ENCODE measurements around the gene IQCE.
"Not testable (repeated sequence)": the region's sequence is repeated elsewhere in the genome, so short reads cannot be mapped to it uniquely, and the experiment has no call there.

Gene IQCE

GRCh38 chr7:2580636-2581035 is 21.9 kb downstream of the IQCE start:
- DNase-seq, result no peak

DNA sequence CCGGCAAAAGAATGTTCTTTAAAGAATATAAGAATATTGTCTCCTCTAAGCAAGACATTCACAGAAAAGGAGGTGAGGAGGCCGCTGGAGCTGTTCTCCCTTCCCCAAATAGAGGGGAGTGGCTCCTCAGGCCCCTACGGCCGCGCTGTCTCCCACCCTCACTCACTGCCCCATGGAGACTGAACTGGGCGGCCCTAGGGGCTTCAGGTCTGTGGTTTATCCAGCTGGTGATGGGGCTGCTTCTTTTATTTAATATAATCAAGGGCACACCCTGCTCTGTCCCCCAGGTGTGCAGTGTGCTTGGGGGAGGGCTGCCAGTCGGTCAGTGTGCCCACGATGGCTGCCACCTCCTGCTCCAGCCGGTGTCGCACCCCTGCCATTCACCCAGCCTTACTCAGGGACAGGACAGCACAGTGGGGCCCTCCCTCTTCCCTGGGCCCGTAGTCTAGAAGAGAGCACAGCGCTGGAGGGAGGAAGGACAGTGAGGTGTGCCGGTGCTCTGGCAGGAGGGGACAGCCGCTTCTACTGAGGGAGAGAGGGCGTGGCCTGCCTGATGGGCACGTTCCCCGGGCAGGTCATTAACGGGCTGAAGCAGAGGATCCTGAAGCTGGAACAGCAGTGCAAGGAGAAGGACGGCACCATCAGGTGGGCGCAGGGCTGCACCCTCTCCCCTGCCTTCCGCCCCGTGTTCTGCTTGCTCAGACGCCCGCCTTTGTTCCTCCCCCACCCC is 23.4 kb downstream of the IQCE start:
- DNase-seq, result no peak

GRCh38 chr7:2583798-2584580 is 25.2 kb downstream of the IQCE start:
- DNase-seq, result no peak

- no peak for DNase-seq
Observed at GRCh38 chr7:2585446-2585845, 26.7 kb downstream of the IQCE start.

DNA sequence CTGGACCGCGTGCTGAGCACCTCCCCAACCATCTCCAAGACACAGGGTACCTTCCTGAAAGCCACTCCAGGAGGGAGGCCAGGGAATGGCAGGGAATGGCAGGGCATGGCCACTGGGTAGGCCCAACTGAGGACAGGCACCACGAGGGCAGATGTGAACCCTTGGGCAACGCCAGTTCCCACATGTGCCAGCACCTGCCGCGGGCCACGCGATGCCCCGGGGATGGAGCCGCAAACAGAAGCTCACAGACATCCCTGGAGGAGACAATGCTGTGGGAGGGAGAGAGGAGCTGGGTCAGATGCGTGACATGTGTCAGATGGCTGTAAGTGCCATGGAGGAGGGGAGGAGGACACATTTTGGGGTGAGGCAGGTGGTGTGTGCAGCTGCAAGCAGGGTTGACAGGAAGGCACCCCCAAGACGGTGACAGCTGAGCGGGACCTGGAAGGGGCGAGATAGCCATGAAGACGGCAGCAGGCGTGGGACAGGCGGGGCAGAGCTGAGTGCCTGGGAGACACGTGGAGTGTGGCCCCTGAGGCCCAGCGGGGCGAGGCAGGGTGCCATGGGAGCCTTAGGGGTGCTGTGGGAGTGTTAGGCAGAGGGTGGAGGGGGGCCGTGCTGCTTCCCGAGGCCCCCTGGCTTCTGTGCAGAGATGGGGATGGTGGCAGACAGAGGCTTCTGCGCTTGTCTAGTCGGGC is 27.7 kb downstream of the IQCE start:
- DNase-seq, result no peak

DNA sequence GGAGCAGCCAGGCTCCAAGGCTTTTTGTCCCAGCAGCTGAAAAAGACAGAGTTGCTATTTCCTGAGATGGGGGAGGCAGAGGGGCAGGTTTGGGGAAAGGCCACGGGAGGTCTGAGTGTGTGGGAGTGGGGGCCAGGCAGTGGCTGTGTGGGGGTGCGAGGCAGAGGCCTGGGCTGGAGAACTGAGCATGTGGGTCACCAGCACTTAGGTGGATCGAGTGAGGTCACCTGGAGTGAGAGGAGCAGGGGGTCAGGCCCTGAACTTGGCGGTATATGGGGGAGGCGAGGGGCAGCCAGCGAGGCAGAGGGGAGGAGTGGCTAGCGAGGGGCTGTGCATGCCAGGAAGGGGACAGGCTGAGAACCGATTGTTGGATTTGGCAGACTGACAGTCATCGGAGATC is 28.4 kb downstream of the IQCE start:
- DNase-seq, result no peak

DNA sequence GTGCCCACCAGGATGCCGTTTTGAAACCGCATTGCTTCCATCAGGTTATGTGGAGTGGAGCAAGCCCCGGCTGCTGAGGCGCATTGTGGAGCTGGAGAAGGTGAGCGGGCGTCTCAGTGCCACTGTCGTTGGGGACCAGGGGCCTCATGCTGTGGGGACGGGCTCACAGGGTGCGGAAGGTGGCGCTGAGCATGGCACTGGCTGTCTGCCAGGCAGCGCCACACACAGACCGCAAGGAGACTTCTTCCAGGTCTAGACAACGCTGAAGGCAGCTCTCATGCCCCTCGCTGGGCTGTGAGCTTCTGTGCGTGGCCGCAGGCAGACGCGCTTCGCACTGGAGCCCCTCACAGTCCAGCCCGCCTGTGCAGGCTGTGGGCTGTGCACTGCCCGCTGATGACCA is 29.0 kb downstream of the IQCE start:
- no peak for DNase-seq

DNA sequence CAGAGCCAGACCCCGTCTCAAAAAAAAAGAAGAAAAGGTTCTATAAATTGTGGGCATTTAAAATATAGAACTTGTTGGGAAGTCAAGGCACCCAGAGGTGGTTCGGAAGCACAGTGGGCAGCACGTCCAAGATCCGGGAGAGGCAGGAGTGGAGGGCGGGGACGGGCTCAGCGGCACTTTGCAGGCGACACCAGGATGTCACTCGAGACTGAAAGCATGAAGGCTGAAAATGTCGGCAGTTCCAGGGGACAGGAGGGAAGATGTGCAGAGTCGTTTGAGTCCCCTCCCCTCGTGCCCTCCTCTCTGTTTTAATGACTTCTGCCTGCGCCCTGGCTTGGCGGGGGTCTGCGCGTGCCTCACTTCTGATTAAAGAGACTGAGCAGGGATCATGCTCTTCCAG is 30.6 kb downstream of the IQCE start:
- DNase-seq, result no peak

- DNase-seq, result not testable (repeated sequence)
Observed at GRCh38 chr7:2589941-2590340, 31.2 kb downstream of the IQCE start.

- no peak for DNase-seq
Observed at GRCh38 chr7:2592375-2592865, 33.6 kb downstream of the IQCE start.

DNA sequence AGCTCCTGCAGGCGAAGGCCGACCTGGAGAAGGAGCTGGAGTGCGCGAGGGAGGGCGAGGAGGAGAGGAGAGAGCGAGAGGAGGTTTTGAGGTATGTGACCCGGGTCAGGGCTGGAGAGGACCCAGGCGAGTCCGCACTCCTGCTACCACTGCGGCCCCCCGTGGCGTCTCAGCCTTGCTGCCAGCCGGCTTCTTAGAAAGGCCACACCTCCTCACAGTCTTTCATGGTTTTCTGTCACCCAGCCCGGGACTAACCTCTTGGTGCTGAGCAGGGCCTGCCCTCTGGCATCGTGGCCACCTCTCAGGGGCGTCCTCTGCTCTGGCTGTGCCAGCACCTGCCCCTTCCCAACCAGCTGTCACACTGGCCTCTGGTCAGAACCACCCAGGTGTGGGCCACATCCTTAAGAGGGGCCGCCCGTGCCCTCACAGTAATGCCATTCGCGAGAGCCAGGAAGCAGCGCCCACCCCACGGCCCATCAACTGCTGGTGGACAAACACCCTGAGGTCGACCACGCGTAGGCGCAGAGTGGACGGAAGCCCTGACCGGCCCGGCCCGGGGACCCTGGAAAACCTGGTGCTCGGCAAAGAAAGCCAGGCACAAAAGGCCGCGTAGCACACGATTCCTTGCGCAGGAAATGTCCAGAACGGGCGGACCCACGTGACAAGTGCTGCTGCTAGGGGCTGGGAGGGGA is 34.4 kb downstream of the IQCE start:
- no peak for DNase-seq

DNA sequence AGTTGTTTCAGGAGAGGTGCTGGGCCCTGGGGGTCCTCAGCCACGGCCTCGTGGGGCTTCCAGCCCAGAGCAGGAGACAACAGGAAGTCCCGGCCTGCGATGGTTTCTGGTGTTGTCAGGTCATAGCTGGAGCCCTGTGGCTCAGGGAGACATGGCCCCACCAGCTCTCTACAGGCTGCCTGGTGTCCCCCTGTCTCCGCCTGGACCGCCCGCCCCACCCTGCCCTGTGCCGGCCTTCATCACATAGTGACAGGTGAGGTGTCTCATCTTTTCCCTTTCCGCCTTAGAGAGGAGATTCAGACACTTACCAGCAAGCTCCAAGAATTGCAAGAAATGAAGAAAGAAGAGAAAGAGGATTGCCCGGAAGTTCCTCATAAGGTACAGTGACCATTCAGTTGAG is 35.8 kb downstream of the IQCE start:
- no peak for DNase-seq

GRCh38 chr7:2595258-2595860 is 36.6 kb downstream of the IQCE start:
- DNase-seq, result no peak

GRCh38 chr7:2596464-2597272 is 37.9 kb downstream of the IQCE start:
- no peak for DNase-seq

DNA sequence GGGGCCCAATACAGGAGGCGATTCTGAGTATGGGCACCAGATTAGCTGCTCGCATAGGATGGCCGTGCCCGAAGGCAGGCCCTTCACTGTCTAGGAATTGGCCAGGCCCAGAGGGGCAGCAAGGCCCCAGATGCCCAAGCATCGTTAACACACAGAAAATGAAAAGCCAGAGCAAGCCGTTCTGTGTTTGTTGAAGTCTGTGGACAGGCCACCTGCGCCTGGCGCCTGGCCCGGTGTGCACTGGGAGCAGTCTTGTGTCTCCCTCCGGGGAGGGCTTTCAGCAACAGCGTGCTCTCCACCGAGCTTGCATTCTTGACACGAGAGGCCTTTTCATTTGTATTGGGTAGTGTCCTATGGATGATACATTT is 38.5 kb downstream of the IQCE start:
- no peak for DNase-seq

GRCh38 chr7:2598154-2598823 is 39.5 kb downstream of the IQCE start:
- DNase-seq, result no peak

GRCh38 chr7:2601065-2601464 is 42.3 kb downstream of the IQCE start:
- no peak for DNase-seq

DNA sequence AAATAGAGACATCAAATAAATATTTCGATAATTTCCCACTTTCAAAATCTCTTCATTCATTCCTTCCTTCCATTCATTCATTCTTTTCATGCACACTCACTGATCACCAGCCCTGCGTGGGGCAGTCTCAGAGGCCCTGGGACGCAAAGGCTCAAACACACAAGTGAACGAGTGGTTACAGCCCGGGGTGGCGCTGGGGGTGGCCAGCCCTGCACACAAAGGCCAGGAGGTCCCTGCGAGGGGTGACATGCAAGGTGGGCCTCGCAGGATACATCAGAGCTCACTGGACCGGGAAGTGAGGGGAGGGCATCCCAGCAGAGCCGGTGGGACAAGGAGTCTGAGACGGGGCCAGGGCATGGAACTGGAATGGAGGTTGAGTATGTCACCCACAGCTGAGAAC is 43.1 kb downstream of the IQCE start:
- no peak for DNase-seq

DNA sequence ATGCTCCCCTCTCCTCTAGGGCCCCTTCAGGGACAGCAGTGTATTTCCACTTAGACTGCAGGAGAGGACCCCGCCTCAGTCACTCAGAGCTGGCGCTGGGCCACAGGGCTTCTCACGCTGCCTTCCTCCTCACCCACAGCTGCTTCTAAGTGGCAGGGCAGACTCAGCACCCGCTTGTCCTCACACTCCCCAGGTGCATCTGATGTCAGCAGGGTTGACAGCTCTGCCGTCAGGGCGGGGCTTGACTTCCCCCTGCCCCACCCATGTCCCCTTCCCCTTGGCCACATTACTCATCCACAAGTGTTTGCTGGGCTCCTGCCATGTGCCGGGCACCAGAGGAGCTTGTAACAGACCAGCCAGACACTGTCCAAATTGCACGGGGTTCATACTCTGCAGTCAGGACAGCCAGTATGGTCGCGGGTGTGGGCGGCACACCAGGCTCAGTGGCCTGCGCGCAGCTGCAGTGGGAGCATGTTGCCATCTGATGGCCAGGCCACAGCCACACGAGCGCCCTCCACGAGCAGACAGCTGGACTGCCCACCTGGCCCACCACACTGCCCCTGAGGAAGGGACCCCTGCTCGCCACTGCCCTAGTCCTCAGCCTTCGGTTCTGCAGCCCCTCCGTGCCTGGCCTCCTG is 43.7 kb downstream of the IQCE start:
- no peak for DNase-seq
